T-helper 1 cell treated with Interleukin-12 subunit alpha and Interleukin-12 subunit beta and Interleukin-4 antibody, amounts not matched to agents 30 ng/mL and 1 ng/mL, for 36 hours (primary cell): ENCODE results near the gene GRB10. TPM values are rescaled to one million over a fixed set of nuclear protein-coding genes. Genes with fewer than 3 reads are reported as not detected.
"Not testable (repeated sequence)": the region's sequence is repeated elsewhere in the genome, so short reads cannot be mapped to it uniquely, and the experiment has no call there.

Experiments used
- intact Hi-C: fragments of 100-400 bp; cut with micrococcal nuclease; formaldehyde crosslinking; loops from one replicate; pipeline ENCODE4 v1.15.1; 2024
- total RNA-seq: library from RNA; stranded (reverse); gene quantifications from 2 replicates; pipeline ENCODE4 v1.2.3, GENCODE V29; 2022

Gene GRB10
- total RNA-seq, 1 donor from 2014 or later, result 7.6 TPM

- intact Hi-C loops, result loop anchor here (5.0 to 10.0 kb wide), 5 partner anchors 38 to 382 kb away; no protein-coding TSS in a partner anchor
Observed at GRCh38 chr7:50780436-50780835, 2.3 kb downstream of the GRB10 start.

GRCh38 chr7:50779427-50779826, 3.3 kb downstream of the GRB10 start:
- intact Hi-C loops, result no loop called here

- intact Hi-C loops, result no loop called here
Observed at GRCh38 chr7:50778189-50778588, 4.5 kb downstream of the GRB10 start.

- intact Hi-C loops, result no loop called here
Observed at GRCh38 chr7:50775836-50776235, 6.9 kb downstream of the GRB10 start.

- intact Hi-C loops, result no loop called here
Observed at GRCh38 chr7:50775231-50775630, 7.5 kb downstream of the GRB10 start.

- intact Hi-C loops, result no loop called here
Observed at GRCh38 chr7:50774319-50774718, 8.4 kb downstream of the GRB10 start.

- intact Hi-C loops, result not testable (repeated sequence)
Observed at GRCh38 chr7:50773071-50773470, 9.6 kb downstream of the GRB10 start.

- intact Hi-C loops, result no loop called here
Observed at GRCh38 chr7:50771120-50772002, 11.3 kb downstream of the GRB10 start.

GRCh38 chr7:50768485-50769474, 13.9 kb downstream of the GRB10 start:
- intact Hi-C loops, result no loop called here

GRCh38 chr7:50766849-50767207, 15.9 kb downstream of the GRB10 start:
- intact Hi-C loops, result no loop called here

GRCh38 chr7:50766106-50766848, 16.4 kb downstream of the GRB10 start:
- intact Hi-C loops, result no loop called here

- intact Hi-C loops, result no loop called here
Observed at GRCh38 chr7:50762337-50762736, 20.4 kb downstream of the GRB10 start.

- intact Hi-C loops, result no loop called here
Observed at GRCh38 chr7:50761713-50762112, 21.0 kb downstream of the GRB10 start.

GRCh38 chr7:50757703-50758390, 24.8 kb downstream of the GRB10 start:
- intact Hi-C loops, result no loop called here

GRCh38 chr7:50756180-50756579, 26.5 kb downstream of the GRB10 start:
- intact Hi-C loops, result no loop called here

- intact Hi-C loops, result no loop called here
Observed at GRCh38 chr7:50754684-50755083, 28.0 kb downstream of the GRB10 start.

GRCh38 chr7:50754241-50754640, 28.5 kb downstream of the GRB10 start:
- intact Hi-C loops, result no loop called here

GRCh38 chr7:50752422-50752821, 30.3 kb downstream of the GRB10 start:
- intact Hi-C loops, result no loop called here

- intact Hi-C loops, result no loop called here
Observed at GRCh38 chr7:50751146-50751545, 31.6 kb downstream of the GRB10 start.

- intact Hi-C loops, result no loop called here
Observed at GRCh38 chr7:50749896-50750295, 32.8 kb downstream of the GRB10 start.

- intact Hi-C loops, result no loop called here
Observed at GRCh38 chr7:50748472-50748871, 34.2 kb downstream of the GRB10 start.
